ENCODE data around the gene PCSK4. TPM values are rescaled to one million over a fixed set of nuclear protein-coding genes. Genes with fewer than 3 reads are reported as not detected.

The PCSK4 gene
- total and polyA plus RNA-seq, 2 donors (not counting 3 experiments of a cell fraction or from before 2014, with no cell fraction given) = 1.2 to 1.7 TPM

DNA sequence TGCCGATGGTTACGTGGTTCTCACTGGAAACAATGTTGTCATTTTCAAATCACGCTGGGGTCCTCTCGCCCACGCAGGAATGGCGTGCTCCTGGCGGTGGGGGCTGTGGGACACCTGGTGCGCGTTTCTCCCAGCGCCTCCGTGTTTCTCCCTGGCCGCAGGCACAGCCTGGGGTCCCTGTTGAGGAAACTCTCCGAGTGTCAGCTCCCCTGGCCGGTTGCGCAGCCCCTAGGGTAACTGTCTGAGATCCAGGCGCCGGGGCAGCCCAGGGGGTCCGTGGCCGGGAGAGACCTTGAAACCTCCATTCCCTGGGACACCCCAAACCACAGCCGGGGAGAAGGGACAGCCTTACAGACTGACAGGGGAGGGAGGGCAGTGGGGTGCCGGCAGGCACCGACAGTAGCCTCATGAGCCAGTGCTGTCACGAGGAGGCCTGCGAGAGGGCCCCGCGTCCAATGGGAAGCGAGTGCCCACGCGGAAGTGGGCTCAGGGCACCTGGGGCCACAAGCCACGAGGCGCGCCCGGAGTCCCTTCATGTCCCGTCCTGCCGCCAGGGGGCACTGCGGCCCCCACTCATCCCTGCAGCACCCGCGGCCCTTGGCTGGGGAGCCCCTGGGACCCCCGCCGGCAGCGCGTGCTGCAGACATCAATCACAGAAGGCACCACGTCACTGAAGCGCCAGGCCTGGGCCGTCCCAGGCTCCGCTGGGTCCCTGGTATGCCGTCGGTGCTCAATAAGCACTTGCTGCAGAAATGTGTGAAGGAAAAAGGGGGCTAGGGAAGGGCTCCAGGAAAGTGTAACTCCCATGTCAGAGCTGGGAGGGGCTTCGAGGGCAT lies 13.2 kb upstream of the PCSK4 start:
- FAIRE-seq = no peak
- no peaks in the 10 kb centered on the region for H3K9me1 ChIP-seq (replicated peaks; ENCODE audit: control insufficient read depth, extremely low read depth, insufficient read depth, low read length)
- peaks cover 4 to 5% of the 10 kb centered on the region in 2 experiments for H3K27me3 ChIP-seq (ENCODE audit: control insufficient read depth in 2 of 2, insufficient read depth in 2 of 2, low read length in 2 of 2)
- BruUV-seq (replicated peaks) = no TSS peak
- TF ChIP-seq MYC (IDR thresholded peaks at IDR 0.05; ENCODE audit: low read depth, low read length) = no peak
- TF ChIP-seq, protein P1, sequence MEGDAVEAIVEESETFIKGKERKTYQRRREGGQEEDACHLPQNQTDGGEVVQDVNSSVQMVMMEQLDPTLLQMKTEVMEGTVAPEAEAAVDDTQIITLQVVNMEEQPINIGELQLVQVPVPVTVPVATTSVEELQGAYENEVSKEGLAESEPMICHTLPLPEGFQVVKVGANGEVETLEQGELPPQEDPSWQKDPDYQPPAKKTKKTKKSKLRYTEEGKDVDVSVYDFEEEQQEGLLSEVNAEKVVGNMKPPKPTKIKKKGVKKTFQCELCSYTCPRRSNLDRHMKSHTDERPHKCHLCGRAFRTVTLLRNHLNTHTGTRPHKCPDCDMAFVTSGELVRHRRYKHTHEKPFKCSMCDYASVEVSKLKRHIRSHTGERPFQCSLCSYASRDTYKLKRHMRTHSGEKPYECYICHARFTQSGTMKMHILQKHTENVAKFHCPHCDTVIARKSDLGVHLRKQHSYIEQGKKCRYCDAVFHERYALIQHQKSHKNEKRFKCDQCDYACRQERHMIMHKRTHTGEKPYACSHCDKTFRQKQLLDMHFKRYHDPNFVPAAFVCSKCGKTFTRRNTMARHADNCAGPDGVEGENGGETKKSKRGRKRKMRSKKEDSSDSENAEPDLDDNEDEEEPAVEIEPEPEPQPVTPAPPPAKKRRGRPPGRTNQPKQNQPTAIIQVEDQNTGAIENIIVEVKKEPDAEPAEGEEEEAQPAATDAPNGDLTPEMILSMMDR (IDR thresholded peaks at IDR 0.05; ENCODE audit: extremely low read depth in 1 of 2, insufficient read depth in 1 of 2, low read depth in 1 of 2, low read length in 2 of 2) = peak; percentile 78 to 92
- no peaks in the 10 kb centered on the region for H3K9me3 ChIP-seq (replicated peaks; ENCODE audit: control insufficient read depth, insufficient read depth, low read length)
- ChIA-PET POLR2A (no interaction called here), CTCF (interaction anchor here (1.0 to 3.0 kb wide), 7 partner anchors 10 to 169 kb away, joined by 3 to 8 read pairs (median 6); partner anchors contain the start of genes PCSK4 and REEP6)
- peak overlapping the region; percentile 16 for H2AFZ ChIP-seq (ENCODE audit: low read depth, low read length)
- dilution Hi-C loops (cut with MboI; ENCODE audit: extremely low pct_ligation_motif_present, low sequenced_read_pairs) (no loop called here), intact Hi-C loops (cut with micrococcal nuclease) (no loop called here)
- no peaks in the 10 kb centered on the region for H3K4me1 ChIP-seq (ENCODE audit: control insufficient read depth, extremely low read depth, insufficient read depth, low read length)
- no peaks in the 10 kb centered on the region for H3K36me3 ChIP-seq (ENCODE audit: control insufficient read depth in 2 of 2, extremely low read depth in 1 of 2, insufficient read depth in 2 of 2, low read length in 2 of 2)
- no peak overlapping the region for H3K27ac ChIP-seq (ENCODE audit: insufficient read depth, low read depth, low read length)
- H3K9ac ChIP-seq (replicated peaks; ENCODE audit: extremely low read depth, insufficient read depth, low read length) = no peak overlapping the region
- H3K4me3 ChIP-seq (replicated peaks in 1 of 3; ENCODE audit: insufficient read depth in 1 of 3, low read depth in 1 of 3, low read length in 3 of 3) = no peak overlapping the region
- no peaks in the 10 kb centered on the region for H4K20me1 ChIP-seq (replicated peaks; ENCODE audit: control insufficient read depth, extremely low read depth, insufficient read depth, low read length)
- no peaks in the 10 kb centered on the region for H3K79me2 ChIP-seq (ENCODE audit: control insufficient read depth, insufficient read depth, low read length)
- DNase-seq (ENCODE audit: low read depth, low spot score) = no peak
- no peak overlapping the region for H3K4me2 ChIP-seq (ENCODE audit: insufficient read depth, low read length)

DNA sequence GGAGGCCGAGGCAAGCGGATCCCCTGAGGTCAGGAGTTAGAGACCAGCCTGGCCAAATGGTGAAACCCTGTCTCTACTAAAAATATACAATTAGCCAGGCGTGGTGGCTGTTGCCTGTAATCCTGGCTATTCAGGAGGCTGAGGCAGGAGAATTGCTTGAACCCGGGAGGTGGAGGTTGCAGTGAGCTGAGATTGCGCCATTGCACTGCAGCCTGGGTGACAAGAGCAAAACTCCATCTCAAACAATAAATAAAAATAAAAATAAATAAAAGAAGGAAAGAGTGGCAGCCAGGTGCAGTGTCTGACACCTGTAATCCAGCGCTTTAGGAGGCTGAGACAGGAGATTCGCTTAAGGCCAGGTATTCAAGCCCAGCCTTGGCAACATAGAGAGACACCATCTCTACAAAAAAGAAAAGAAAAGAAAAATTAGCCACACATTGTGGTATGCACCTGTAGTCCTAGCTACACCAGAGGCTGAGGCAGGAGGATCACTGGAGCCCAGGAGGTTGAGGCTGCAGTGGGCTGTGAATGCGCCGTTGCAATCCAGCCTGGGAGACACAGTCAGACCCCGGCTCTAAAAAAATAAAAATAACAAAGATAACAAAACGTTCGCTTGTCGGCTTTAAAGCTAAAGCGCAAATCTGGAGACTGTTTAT lies 12.4 kb upstream of the PCSK4 start:
- Histone ChIP-seq H2AFZ (ENCODE audit: low read depth, low read length) (no peak overlapping the region), H3K9me3 (replicated peaks; ENCODE audit: control insufficient read depth, insufficient read depth, low read length) (no peaks in the 10 kb centered on the region), H3K27ac (ENCODE audit: insufficient read depth, low read depth, low read length) (no peak overlapping the region), H3K4me2 (ENCODE audit: insufficient read depth, low read length) (no peak overlapping the region), H3K4me1 (ENCODE audit: control insufficient read depth, extremely low read depth, insufficient read depth, low read length) (no peaks in the 10 kb centered on the region), H4K20me1 (replicated peaks; ENCODE audit: control insufficient read depth, extremely low read depth, insufficient read depth, low read length) (no peaks in the 10 kb centered on the region), H3K9ac (replicated peaks; ENCODE audit: extremely low read depth, insufficient read depth, low read length) (no peak overlapping the region), H3K9me1 (replicated peaks; ENCODE audit: control insufficient read depth, extremely low read depth, insufficient read depth, low read length) (no peaks in the 10 kb centered on the region), H3K4me3 (replicated peaks in 1 of 3; ENCODE audit: insufficient read depth in 1 of 3, low read depth in 1 of 3, low read length in 3 of 3) (no peak overlapping the region), H3K27me3 (ENCODE audit: control insufficient read depth in 2 of 2, insufficient read depth in 2 of 2, low read length in 2 of 2) (peaks cover 4 to 5% of the 10 kb centered on the region in 2 experiments), H3K36me3 (ENCODE audit: control insufficient read depth in 2 of 2, extremely low read depth in 1 of 2, insufficient read depth in 2 of 2, low read length in 2 of 2) (no peaks in the 10 kb centered on the region), H3K79me2 (ENCODE audit: control insufficient read depth, insufficient read depth, low read length) (no peaks in the 10 kb centered on the region)
- DNase-seq (ENCODE audit: low read depth, low spot score) (no peak), FAIRE-seq (no peak)
- intact Hi-C loops (cut with micrococcal nuclease) = no loop called here
- no peak for TF ChIP-seq JUN (IDR thresholded peaks at IDR 0.05; ENCODE audit: borderline replicate concordance, insufficient read depth, insufficient read length, low read depth)
- no peak for TF ChIP-seq GATA2 (IDR thresholded peaks at IDR 0.05; ENCODE audit: insufficient read depth, insufficient read length, low read depth, low read length)
- dilution Hi-C loops (cut with MboI; ENCODE audit: extremely low pct_ligation_motif_present, low sequenced_read_pairs) = no loop called here
- ChIA-PET CTCF (interaction anchor here (1.0 to 3.0 kb wide), 8 partner anchors 9 to 170 kb away, joined by 3 to 8 read pairs (median 5); partner anchors contain the start of genes PCSK4 and REEP6), POLR2A (no interaction called here)
- BruUV-seq (replicated peaks) = no TSS peak

All from endothelial cell of umbilical vein (primary cell).